Measurements from ENCODE around the gene TMOD2.

TMOD2 gene

DNA sequence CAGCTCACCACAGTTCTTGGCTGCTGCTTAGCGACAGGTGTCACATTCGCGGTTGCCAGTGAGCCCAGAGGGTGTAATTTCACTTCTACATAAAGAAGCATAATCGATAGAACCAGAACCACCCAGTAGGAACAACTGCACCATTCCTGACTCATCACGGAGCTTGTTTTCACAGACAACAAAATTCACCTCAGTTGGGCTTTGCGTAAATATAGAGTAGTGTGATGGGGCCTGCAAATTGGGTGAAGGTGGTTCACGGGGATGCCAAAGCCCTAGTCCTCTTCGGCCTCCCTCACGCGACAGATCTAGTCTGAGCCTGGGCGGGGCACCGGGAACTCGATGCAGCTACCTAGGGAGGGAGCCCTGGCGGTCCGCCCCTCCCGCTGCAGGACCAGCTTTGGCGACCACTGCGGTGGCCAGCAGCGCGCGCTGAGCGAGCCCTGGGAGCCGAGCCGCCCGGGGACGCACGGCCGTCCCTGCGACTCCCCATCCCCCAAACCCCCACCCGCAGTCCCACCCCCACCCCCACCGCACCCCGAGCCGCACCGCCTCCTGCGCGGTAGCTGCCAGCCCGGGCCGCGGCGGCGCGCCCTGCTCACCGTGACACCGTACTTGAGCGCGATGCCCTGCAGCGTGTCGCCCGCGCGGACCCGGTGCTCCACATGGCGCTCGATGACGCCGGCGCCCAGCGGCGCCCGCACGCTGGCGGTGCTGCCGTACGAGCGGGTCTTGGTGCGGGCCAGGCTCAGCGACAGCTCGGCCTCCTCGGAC lies 14.5 kb upstream of the TMOD2 start:
- Histone ChIP-seq H3K36me3 (ENCODE audit: insufficient read depth, insufficient read length, low read length) (no peaks in the 10 kb centered on the region), H3K9me3 (ENCODE audit: insufficient read depth, low read length) (no peaks in the 10 kb centered on the region), H3K9ac (ENCODE audit: insufficient read length, low read depth) (peak overlapping the region; percentile 72), H3K4me1 (ENCODE audit: insufficient read depth, insufficient read length) (no peaks in the 10 kb centered on the region), H3K27me3 (ENCODE audit: insufficient read depth, insufficient read length) (peaks cover 46% of the 10 kb centered on the region), H3K4me3 (ENCODE audit: insufficient read length, low read depth) (peak overlapping the region; percentile 51)
- no peak for DNase-seq (ENCODE audit: low read depth, low spot score)
- TF ChIP-seq SUZ12 (IDR thresholded peaks at IDR 0.05; ENCODE audit: extremely low read depth, insufficient read depth, insufficient read length) (no peak), ZNF274 (IDR thresholded peaks at IDR 0.05; ENCODE audit: low read depth, low read length) (no peak), YY1 (IDR thresholded peaks at IDR 0.05; ENCODE audit: insufficient read depth, insufficient read length) (no peak)

DNA sequence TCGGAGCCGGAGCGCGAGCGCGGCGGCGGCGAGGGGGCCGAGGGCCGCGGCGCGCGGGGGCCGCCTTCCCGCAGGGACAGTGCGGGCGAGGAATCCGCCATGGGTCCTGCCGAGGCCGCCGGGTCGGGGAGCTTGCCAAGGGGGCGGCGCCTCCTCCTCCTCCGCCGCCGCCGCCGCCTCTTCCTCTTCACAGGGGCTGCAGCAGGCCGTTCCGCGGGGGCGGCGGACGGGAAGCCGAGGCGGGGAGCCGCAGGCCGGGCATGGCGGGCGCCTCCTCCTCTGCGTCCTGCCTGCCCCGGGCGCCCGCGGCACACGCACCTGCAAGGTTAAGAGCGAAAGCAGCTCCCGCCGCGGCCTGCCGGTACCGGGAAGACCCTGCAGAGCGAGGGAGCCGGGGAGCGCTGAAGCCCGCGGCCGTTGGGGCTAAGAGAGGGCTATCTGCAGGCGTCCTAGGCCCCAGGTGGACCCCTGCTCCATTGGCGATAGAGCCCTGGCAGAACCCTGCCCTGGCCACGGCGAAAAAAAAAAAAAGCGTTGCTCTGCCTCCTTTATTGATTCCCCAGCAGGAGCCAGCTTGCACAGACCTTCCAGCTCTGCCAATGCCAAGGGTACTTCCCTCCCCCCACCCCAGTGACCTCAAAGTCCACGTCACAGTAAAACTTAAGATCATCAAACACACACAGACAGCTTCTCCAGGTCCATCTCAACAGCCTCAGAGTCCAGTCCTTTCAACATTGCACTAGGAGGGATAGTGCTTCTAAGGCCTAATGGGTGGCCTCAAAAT lies 13.7 kb upstream of the TMOD2 start, which contains the start of gene LYSMD2:
LYSMD2 (minus strand) TSS at position 134 of the 784 bp plus-strand sequence; CDS start at position 101, 33 bp downstream.
- H3K4me1 ChIP-seq (ENCODE audit: insufficient read depth, insufficient read length): no peaks in the 10 kb centered on the region
- no peaks in the 10 kb centered on the region for H3K9me3 ChIP-seq (ENCODE audit: insufficient read depth, low read length)
- peak within 1 kb of the TSS; percentile 51 for H3K4me3 ChIP-seq (ENCODE audit: insufficient read length, low read depth)
- peaks cover 46% of the 10 kb centered on the region for H3K27me3 ChIP-seq (ENCODE audit: insufficient read depth, insufficient read length)
- peak within 1 kb of the TSS; percentile 72 for H3K9ac ChIP-seq (ENCODE audit: insufficient read length, low read depth)
- no peak for TF ChIP-seq ZNF274 (IDR thresholded peaks at IDR 0.05; ENCODE audit: low read depth, low read length)
- TF ChIP-seq SUZ12 (IDR thresholded peaks at IDR 0.05; ENCODE audit: extremely low read depth, insufficient read depth, insufficient read length): no peak
- DNase-seq (ENCODE audit: low read depth, low spot score): no peak
- no peaks in the 10 kb centered on the region for H3K36me3 ChIP-seq (ENCODE audit: insufficient read depth, insufficient read length, low read length)

DNA sequence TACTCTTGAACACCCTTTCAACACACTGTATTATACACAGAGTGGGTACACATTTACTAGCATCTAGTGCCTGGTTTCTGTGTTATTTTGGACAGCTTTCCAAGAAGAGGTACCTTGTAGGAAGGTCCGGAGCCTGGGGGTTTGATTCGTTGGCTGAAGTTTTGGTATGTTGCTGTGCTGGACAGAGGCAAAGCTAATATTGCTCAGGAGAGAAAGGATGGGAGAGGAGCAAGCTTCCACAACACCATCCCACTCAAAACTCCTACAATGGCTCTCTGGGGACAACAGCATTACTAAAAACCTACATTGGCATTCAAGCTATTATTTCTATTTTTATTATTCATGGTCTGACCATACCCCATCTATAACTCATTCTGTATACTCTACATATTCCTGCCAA lies 12.8 kb upstream of the TMOD2 start:
- peaks cover 46% of the 10 kb centered on the region for H3K27me3 ChIP-seq (ENCODE audit: insufficient read depth, insufficient read length)
- H3K9ac ChIP-seq (ENCODE audit: insufficient read length, low read depth): no peak overlapping the region
- no peaks in the 10 kb centered on the region for H3K9me3 ChIP-seq (ENCODE audit: insufficient read depth, low read length)
- no peaks in the 10 kb centered on the region for H3K36me3 ChIP-seq (ENCODE audit: insufficient read depth, insufficient read length, low read length)
- H3K4me3 ChIP-seq (ENCODE audit: insufficient read length, low read depth): no peak overlapping the region
- no peak for TF ChIP-seq ZNF274 (IDR thresholded peaks at IDR 0.05; ENCODE audit: low read depth, low read length)
- no peak for TF ChIP-seq YY1 (IDR thresholded peaks at IDR 0.05; ENCODE audit: insufficient read depth, insufficient read length)
- no peak for TF ChIP-seq SUZ12 (IDR thresholded peaks at IDR 0.05; ENCODE audit: extremely low read depth, insufficient read depth, insufficient read length)
- no peaks in the 10 kb centered on the region for H3K4me1 ChIP-seq (ENCODE audit: insufficient read depth, insufficient read length)
- DNase-seq (ENCODE audit: low read depth, low spot score): no peak

DNA sequence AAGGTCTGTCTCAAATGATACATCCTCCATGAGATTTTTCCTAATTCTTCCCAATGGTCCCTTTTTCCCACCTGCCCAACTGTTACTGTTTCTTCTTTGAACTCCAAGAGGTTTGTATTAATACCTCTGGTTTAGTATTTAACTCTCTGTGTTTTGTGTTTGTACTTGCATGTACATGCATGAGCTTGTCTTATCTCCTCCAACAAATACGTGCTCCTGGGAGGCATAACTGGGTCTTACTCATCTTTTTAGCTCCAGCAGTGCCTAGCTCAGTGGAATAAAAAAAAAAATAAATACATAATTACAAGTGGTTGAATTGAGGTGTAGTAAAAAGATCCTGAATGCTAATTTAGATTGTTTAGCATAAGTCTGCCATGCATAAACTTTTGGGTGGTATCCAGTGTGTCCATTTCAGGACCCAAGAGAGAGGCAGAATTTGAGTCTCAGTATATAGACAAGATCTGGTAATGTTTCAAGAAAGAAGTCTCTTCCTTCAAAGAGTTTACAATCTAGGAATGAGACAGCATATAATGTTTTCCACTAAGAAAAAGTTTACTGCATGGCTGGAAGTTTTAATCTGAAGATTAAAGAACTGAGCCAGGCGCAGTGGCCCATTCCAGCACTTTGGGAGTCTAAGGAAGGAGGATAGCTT lies 12.2 kb upstream of the TMOD2 start:
- Histone ChIP-seq H3K27me3 (ENCODE audit: insufficient read depth, insufficient read length) (peaks cover 46% of the 10 kb centered on the region), H3K36me3 (ENCODE audit: insufficient read depth, insufficient read length, low read length) (no peaks in the 10 kb centered on the region), H3K4me3 (ENCODE audit: insufficient read length, low read depth) (no peak overlapping the region)

DNA sequence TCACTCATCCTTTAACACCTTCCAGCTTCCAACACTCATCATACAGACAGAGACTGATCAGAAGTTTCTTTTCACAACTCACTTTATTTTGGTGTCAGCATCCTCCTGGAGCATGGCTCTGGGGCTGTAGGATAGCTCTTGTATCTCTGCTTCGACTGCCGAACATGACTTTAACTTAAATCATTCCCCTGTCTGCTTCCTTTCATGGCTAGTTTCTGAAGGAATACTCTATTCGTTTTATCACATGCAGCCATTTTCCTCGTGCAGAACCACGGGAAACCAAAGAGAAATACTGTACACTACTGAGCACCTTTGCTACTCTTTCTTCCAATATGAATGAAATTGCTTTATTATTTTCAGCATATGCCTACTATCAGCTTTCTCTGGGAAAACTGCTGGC lies 2.1 kb upstream of the TMOD2 start:
- Histone ChIP-seq H3K36me3 (ENCODE audit: insufficient read depth, insufficient read length, low read length) (no peaks in the 10 kb centered on the region), H3K4me1 (ENCODE audit: insufficient read depth, insufficient read length) (no peaks in the 10 kb centered on the region), H3K4me3 (ENCODE audit: insufficient read length, low read depth) (no peak overlapping the region), H3K9ac (ENCODE audit: insufficient read length, low read depth) (no peak overlapping the region), H3K27me3 (ENCODE audit: insufficient read depth, insufficient read length) (peaks cover 49% of the 10 kb centered on the region), H3K9me3 (ENCODE audit: insufficient read depth, low read length) (no peaks in the 10 kb centered on the region)
- no peak for DNase-seq (ENCODE audit: low read depth, low spot score)
- no peak for TF ChIP-seq ZNF274 (IDR thresholded peaks at IDR 0.05; ENCODE audit: low read depth, low read length)
- no peak for TF ChIP-seq YY1 (IDR thresholded peaks at IDR 0.05; ENCODE audit: insufficient read depth, insufficient read length)
- TF ChIP-seq SUZ12 (IDR thresholded peaks at IDR 0.05; ENCODE audit: extremely low read depth, insufficient read depth, insufficient read length): no peak

More for the DNA sequence above, 12.2 kb upstream of the TMOD2 start:
- no peak overlapping the region for H3K9ac ChIP-seq (ENCODE audit: insufficient read length, low read depth)
- no peaks in the 10 kb centered on the region for H3K4me1 ChIP-seq (ENCODE audit: insufficient read depth, insufficient read length)
- TF ChIP-seq SUZ12 (IDR thresholded peaks at IDR 0.05; ENCODE audit: extremely low read depth, insufficient read depth, insufficient read length): no peak
- no peak for TF ChIP-seq ZNF274 (IDR thresholded peaks at IDR 0.05; ENCODE audit: low read depth, low read length)
- TF ChIP-seq YY1 (IDR thresholded peaks at IDR 0.05; ENCODE audit: insufficient read depth, insufficient read length): no peak
- H3K9me3 ChIP-seq (ENCODE audit: insufficient read depth, low read length): no peaks in the 10 kb centered on the region
- DNase-seq (ENCODE audit: low read depth, low spot score): no peak

DNA sequence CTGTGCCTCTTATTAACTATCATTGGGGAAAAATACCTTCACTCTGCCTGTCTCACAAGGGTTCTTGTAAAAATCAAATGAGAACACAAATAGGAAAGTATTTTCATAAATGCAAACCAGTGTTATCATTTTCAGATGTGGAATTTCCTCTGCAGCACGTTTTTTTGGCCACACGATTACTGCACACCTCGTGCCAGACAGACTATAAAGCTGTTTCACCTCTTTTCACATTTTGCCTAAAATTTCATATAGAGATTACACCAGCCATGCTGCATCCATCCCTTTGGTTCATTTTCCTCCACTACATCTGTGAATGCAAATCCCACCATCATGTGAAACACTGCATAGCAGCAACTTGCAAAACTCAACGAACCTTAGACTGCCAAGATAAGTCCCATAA lies 1.2 kb upstream of the TMOD2 start:
- Histone ChIP-seq H3K9me3 (ENCODE audit: insufficient read depth, low read length) (no peaks in the 10 kb centered on the region), H3K27me3 (ENCODE audit: insufficient read depth, insufficient read length) (peaks cover 49% of the 10 kb centered on the region), H3K4me3 (ENCODE audit: insufficient read length, low read depth) (no peak overlapping the region), H3K36me3 (ENCODE audit: insufficient read depth, insufficient read length, low read length) (no peaks in the 10 kb centered on the region), H3K4me1 (ENCODE audit: insufficient read depth, insufficient read length) (no peaks in the 10 kb centered on the region), H3K9ac (ENCODE audit: insufficient read length, low read depth) (no peak overlapping the region)
- TF ChIP-seq SUZ12 (IDR thresholded peaks at IDR 0.05; ENCODE audit: extremely low read depth, insufficient read depth, insufficient read length) (no peak), ZNF274 (IDR thresholded peaks at IDR 0.05; ENCODE audit: low read depth, low read length) (no peak)
- no peak for DNase-seq (ENCODE audit: low read depth, low spot score)
